ENCODE data around the gene HAUS1.

HAUS1 gene

DNA sequence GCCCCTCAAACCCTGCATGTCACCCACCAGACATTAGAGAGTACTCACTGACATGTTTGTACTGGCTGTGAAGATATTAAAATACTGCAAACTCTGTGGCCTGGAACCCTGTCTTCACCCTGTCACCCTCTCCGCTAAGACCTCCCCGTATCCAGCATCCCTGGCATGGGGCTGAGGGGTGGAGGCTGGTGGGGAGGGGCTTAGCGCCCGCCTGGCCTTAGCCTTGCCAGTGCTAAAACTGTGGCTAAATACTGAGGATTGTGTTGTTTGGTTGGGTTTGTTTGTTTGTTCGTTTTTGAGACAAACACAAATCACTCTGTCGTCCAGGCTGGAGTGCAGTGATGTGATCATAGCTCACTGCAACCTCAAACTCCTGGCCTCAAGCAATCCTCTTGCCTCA, 34.0 kb upstream of the HAUS1 start:
- no peak for DNase-seq (ENCODE audit: low read depth)
- TF ChIP-seq, protein P1, sequence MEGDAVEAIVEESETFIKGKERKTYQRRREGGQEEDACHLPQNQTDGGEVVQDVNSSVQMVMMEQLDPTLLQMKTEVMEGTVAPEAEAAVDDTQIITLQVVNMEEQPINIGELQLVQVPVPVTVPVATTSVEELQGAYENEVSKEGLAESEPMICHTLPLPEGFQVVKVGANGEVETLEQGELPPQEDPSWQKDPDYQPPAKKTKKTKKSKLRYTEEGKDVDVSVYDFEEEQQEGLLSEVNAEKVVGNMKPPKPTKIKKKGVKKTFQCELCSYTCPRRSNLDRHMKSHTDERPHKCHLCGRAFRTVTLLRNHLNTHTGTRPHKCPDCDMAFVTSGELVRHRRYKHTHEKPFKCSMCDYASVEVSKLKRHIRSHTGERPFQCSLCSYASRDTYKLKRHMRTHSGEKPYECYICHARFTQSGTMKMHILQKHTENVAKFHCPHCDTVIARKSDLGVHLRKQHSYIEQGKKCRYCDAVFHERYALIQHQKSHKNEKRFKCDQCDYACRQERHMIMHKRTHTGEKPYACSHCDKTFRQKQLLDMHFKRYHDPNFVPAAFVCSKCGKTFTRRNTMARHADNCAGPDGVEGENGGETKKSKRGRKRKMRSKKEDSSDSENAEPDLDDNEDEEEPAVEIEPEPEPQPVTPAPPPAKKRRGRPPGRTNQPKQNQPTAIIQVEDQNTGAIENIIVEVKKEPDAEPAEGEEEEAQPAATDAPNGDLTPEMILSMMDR (IDR thresholded peaks at IDR 0.05; ENCODE audit: low read depth, low read length) = no peak
- no peak for TF ChIP-seq MAX (IDR thresholded peaks at IDR 0.05; ENCODE audit: low read depth, low read length)
- TF ChIP-seq POLR2A (IDR thresholded peaks at IDR 0.05; ENCODE audit: extremely low read depth, insufficient read length) = no peak
- no peak for TF ChIP-seq MYC (IDR thresholded peaks at IDR 0.05; ENCODE audit: low read depth, low read length)
- no peak overlapping the region for H3K4me3 ChIP-seq (ENCODE audit: low read depth, low read length)

GRCh38 chr18:46070815-46071652, 33.2 kb upstream of the HAUS1 start:
- TF ChIP-seq MAX (IDR thresholded peaks at IDR 0.05; ENCODE audit: low read depth, low read length) = no peak
- TF ChIP-seq MYC (IDR thresholded peaks at IDR 0.05; ENCODE audit: low read depth, low read length) = no peak
- TF ChIP-seq, protein P1 (IDR thresholded peaks at IDR 0.05; ENCODE audit: low read depth, low read length) = no peak
- no peak for TF ChIP-seq POLR2A (IDR thresholded peaks at IDR 0.05; ENCODE audit: extremely low read depth, insufficient read length)
- DNase-seq (ENCODE audit: low read depth) = peak; percentile 58
- no peak overlapping the region for H3K4me3 ChIP-seq (ENCODE audit: low read depth, low read length)

DNA sequence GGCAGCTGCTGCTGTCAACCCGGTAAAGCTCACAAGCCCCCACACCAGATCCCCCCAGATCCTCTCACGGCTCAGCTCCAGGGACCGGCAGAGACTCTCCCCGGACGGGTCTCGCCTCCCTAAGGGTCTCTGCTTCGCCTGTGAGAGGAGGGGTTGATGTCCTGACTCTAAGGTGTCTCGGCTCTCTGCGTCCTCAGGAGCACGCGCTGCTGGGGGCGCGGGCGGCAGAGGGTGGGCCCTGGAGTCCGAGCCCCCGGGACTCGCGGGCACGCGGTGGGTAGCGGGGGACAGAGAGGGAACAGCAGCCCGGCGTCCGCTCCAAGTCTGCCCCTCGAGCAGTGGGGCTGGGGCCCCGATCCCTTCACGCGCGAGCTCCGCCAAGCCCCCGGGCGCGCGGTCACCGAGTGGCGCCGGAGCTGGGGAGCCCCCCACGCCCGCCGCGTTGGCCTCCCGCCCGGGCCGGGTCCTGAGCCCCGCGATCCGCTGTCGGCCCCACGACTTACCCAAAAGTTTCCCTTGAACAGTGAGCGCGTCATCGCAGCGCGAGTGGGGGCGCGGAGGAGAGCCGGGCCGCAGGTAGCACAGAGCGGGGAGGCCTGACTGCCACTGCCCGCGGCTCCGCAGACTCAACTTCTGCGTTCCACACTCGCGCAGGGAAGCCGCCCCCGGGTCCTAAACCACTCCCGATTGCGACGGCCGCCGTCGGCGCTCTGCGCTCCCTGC, 32.4 kb upstream of the HAUS1 start, which contains the start of gene PSTPIP2:
Gene PSTPIP2, minus strand, starts transcription at position 608 of the 723 bp plus-strand sequence. Its CDS starts 72 bp downstream, at position 536.
- no peak within 1 kb of the TSS for H3K4me3 ChIP-seq (ENCODE audit: low read depth, low read length)
- no peak for DNase-seq (ENCODE audit: low read depth)
- no peak for TF ChIP-seq POLR2A (IDR thresholded peaks at IDR 0.05; ENCODE audit: extremely low read depth, insufficient read length)
- no peak for TF ChIP-seq MAX (IDR thresholded peaks at IDR 0.05; ENCODE audit: low read depth, low read length)
- TF ChIP-seq, protein P1 (IDR thresholded peaks at IDR 0.05; ENCODE audit: low read depth, low read length) = no peak

DNA sequence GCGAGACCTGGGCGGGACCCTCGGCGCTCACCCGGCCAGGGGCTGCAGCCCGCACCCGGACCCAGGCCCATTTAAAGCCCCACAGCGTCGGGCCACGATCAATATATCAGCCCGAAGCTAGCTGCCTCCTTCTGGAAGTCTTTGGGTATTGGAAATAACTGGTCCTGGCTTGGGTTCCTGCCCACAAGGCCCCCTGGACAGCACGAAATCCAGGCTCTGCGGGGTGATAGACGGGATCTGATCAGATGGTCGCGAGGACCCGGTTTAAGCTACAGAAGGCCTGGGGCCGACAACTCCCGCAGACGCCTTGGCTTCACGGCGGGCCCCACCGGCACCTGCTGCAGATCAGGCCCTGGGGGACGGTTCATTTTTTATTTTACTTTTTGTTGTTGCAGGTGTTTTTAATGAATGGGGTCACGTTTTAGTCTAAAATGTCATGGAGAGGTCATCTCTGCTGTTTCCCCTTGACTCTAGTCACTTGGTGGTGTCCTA, 31.8 kb upstream of the HAUS1 start:
- no peak overlapping the region for H3K4me3 ChIP-seq (ENCODE audit: low read depth, low read length)
- TF ChIP-seq MYC (IDR thresholded peaks at IDR 0.05; ENCODE audit: low read depth, low read length) = no peak
- no peak for TF ChIP-seq POLR2A (IDR thresholded peaks at IDR 0.05; ENCODE audit: extremely low read depth, insufficient read length)
- TF ChIP-seq, protein P1 (IDR thresholded peaks at IDR 0.05; ENCODE audit: low read depth, low read length) = no peak
- no peak for TF ChIP-seq MAX (IDR thresholded peaks at IDR 0.05; ENCODE audit: low read depth, low read length)
- DNase-seq (ENCODE audit: low read depth) = no peak

GRCh38 chr18:46072959-46073358, 31.2 kb upstream of the HAUS1 start:
- H3K4me3 ChIP-seq (ENCODE audit: low read depth, low read length) = no peak overlapping the region
- DNase-seq (ENCODE audit: low read depth) = no peak
- TF ChIP-seq POLR2A (IDR thresholded peaks at IDR 0.05; ENCODE audit: extremely low read depth, insufficient read length) (no peak), MAX (IDR thresholded peaks at IDR 0.05; ENCODE audit: low read depth, low read length) (no peak), MYC (IDR thresholded peaks at IDR 0.05; ENCODE audit: low read depth, low read length) (no peak)
- TF ChIP-seq, protein P1 (IDR thresholded peaks at IDR 0.05; ENCODE audit: low read depth, low read length) = no peak
